SK-N-SH (cell line): Measurements from ENCODE around the gene AGBL4. TPM values are rescaled to one million over a fixed set of nuclear protein-coding genes. Genes with fewer than 3 reads are reported as not detected.

ENCODE experiments used
- CTCF ChIA-PET: fragments of 300-600, 350-600 bp; formaldehyde crosslinking; extraction: SDS; loops from one replicate; lab custom pipeline; 2021; lab: Yijun Ruan, JAX
- POLR2A ChIA-PET: fragments of 350-600 bp; sonication (Branson Sonifier 250); formaldehyde crosslinking; extraction: SDS; loops from one replicate; lab custom pipeline; 2020; ENCODE audit warnings: antibody characterized with exemption, inconsistent platforms; lab: Yijun Ruan, JAX
- DNase-seq: peaks from one replicate; pipeline ENCODE4 v3.0.0; 2012
- H2AFZ ChIP-seq: fragments of 200-600 bp; sonication (generic); 2 replicates; pipeline ENCODE4 v1.8.1; 2016; ENCODE audit warnings: antibody characterized with exemption, mild to moderate bottlenecking, low read depth
- H3F3A ChIP-seq: fragments of 200-600 bp; sonication (generic); replicated peaks from 2 replicates; pipeline ENCODE3; 2016; ENCODE audit warnings: antibody characterized with exemption, mild to moderate bottlenecking; ENCODE audit not compliant: insufficient read depth
- H3K27ac ChIP-seq, 2 experiments: fragments of 200-500 bp in 1 of 2; fragments of 200-600 bp in 1 of 2; sonication (Bioruptor generic) in 1 of 2; sonication (generic), shearing (Covaris generic) in 1 of 2; 2 replicates each; pipeline versions ENCODE4 v1.5.1 to v1.6.1; 2014 to 2016; ENCODE audit warnings: low read depth in 2 of 2, inconsistent platforms in 1 of 2, low read length in 1 of 2, mild to moderate bottlenecking in 1 of 2, mixed read lengths in 1 of 2
- H3K27me3 ChIP-seq: fragments of 200-600 bp; sonication (generic), shearing (Covaris generic); 2 replicates; pipeline ENCODE4 v1.6.1; 2016; ENCODE audit warnings: mixed run types; ENCODE audit not compliant: insufficient read depth
- H3K36me3 ChIP-seq, 2 experiments: fragments of 200-500 bp in 1 of 2; fragments of 200-600 bp in 1 of 2; sonication (Bioruptor generic) in 1 of 2; sonication (generic) in 1 of 2; replicated peaks in 1 of 2; 2 replicates each; pipeline versions ENCODE3 to v1.5.1; 2014 to 2016; ENCODE audit warnings: low read length in 1 of 2, mild to moderate bottlenecking in 1 of 2; ENCODE audit not compliant: insufficient read depth in 2 of 2, control insufficient read depth in 1 of 2
- H3K4me1 ChIP-seq, 2 experiments: fragments of 200-500 bp in 1 of 2; fragments of 200-600 bp in 1 of 2; sonication (Bioruptor generic) in 1 of 2; sonication (generic), shearing (Covaris generic) in 1 of 2; 2 replicates each; pipeline versions ENCODE4 v1.5.1 to v1.6.1; 2014 to 2016; ENCODE audit warnings: low read depth in 1 of 2, low read length in 1 of 2, mixed run types in 1 of 2; ENCODE audit not compliant: insufficient read depth in 2 of 2, control insufficient read depth in 1 of 2
- H3K4me2 ChIP-seq: fragments of 200-600 bp; sonication (generic), shearing (Covaris generic); 2 replicates; pipeline ENCODE4 v1.6.1; 2017; ENCODE audit warnings: mixed run types
- H3K4me3 ChIP-seq, 2 experiments: fragments of 200-500 bp in 1 of 2; fragments of 200-600 bp in 1 of 2; sonication (Bioruptor generic) in 1 of 2; sonication (generic), shearing (Covaris generic) in 1 of 2; 2 replicates each; pipeline versions ENCODE4 v1.5.1 to v1.8.1; 2014 to 2016; ENCODE audit warnings: low read depth in 2 of 2, inconsistent platforms in 1 of 2, low read length in 1 of 2, mild to moderate bottlenecking in 1 of 2, mixed read lengths in 1 of 2, moderate library complexity in 1 of 2
- H3K79me2 ChIP-seq: fragments of 200-600 bp; sonication (generic); 2 replicates; pipeline ENCODE4 v1.8.1; 2017; ENCODE audit warnings: mild to moderate bottlenecking; ENCODE audit not compliant: insufficient read depth
- H3K9ac ChIP-seq: fragments of 200-600 bp; sonication (generic); 2 replicates; pipeline ENCODE4 v1.6.1; 2017; ENCODE audit warnings: mixed run types
- H3K9me2 ChIP-seq: fragments of 200-600 bp; sonication (generic); 2 replicates; pipeline ENCODE4 v1.6.1; 2017; ENCODE audit warnings: mixed run types
- H3K9me3 ChIP-seq: fragments of 200-600 bp; sonication (generic); 2 replicates; pipeline ENCODE4 v1.6.1; 2017; ENCODE audit warnings: mixed run types, mild to moderate bottlenecking, moderate library complexity
- H4K20me1 ChIP-seq: fragments of 200-600 bp; sonication (generic); 2 replicates; pipeline ENCODE4 v1.6.1; 2017; ENCODE audit warnings: mild to moderate bottlenecking, mixed run types; ENCODE audit not compliant: insufficient read depth
- CHD2 ChIP-seq: fragments of 150-350 bp; IDR thresholded peaks from 2 replicates; pipeline ENCODE4 v1.6.1; 2018; ENCODE audit warnings: low read length; ENCODE audit not compliant: partially characterized antibody
- EZH2phosphoT487 ChIP-seq: fragments of 200-600 bp; sonication (generic); IDR thresholded peaks from 2 replicates; pipeline ENCODE4 v1.6.1; 2017; ENCODE audit warnings: low read depth, mixed run types, mild to moderate bottlenecking, antibody characterized with exemption, moderate library complexity, borderline replicate concordance
- FOSL2 ChIP-seq: IDR thresholded peaks from 2 replicates; pipeline ENCODE4 v1.4.0; 2012; ENCODE audit warnings: low read depth, mild to moderate bottlenecking, moderate library complexity, borderline replicate concordance
- FOXM1 ChIP-seq: IDR thresholded peaks from 2 replicates; pipeline ENCODE4 v1.4.0; 2012; ENCODE audit warnings: low read depth, mild to moderate bottlenecking
- GABPA ChIP-seq: IDR thresholded peaks from 2 replicates; pipeline ENCODE4 v1.4.0; 2012; ENCODE audit warnings: low read depth, mild to moderate bottlenecking
- GATA2 ChIP-seq: sonication (generic); formaldehyde crosslinking; IDR thresholded peaks from 2 replicates; pipeline ENCODE4 v1.5.0; 2020; ENCODE audit warnings: mild to moderate bottlenecking, missing genetic modification reagents
- MAX ChIP-seq: IDR thresholded peaks from 2 replicates; pipeline ENCODE4 v1.4.0; 2012; ENCODE audit warnings: low read depth
- MXI1 ChIP-seq: IDR thresholded peaks from 2 replicates; pipeline ENCODE4 v1.6.1; 2012; ENCODE audit warnings: mild to moderate bottlenecking, low read depth, low read length, improper control_type of control experiment
- NFIC ChIP-seq: IDR thresholded peaks from 2 replicates; pipeline ENCODE4 v1.4.0; 2012; ENCODE audit warnings: borderline replicate concordance
- NRF1 ChIP-seq: IDR thresholded peaks from 2 replicates; pipeline ENCODE4 v1.6.1; 2012; ENCODE audit warnings: low read depth, mild to moderate bottlenecking, low read length
- POLR2AphosphoS5 ChIP-seq: IDR thresholded peaks from 2 replicates; pipeline ENCODE4 v1.6.1; 2012; ENCODE audit warnings: low read depth, low read length
- SIN3A ChIP-seq: IDR thresholded peaks from 2 replicates; pipeline ENCODE4 v1.6.1; 2012; ENCODE audit warnings: low read depth, mild to moderate bottlenecking, low read length, moderate library complexity, borderline replicate concordance
- SMC3 ChIP-seq: IDR thresholded peaks from 2 replicates; pipeline ENCODE4 v1.6.1; 2012; ENCODE audit warnings: low read depth, low read length, improper control_type of control experiment
- TAF1 ChIP-seq: IDR thresholded peaks from 2 replicates; pipeline ENCODE4 v1.6.1; 2012; ENCODE audit warnings: low read depth, mild to moderate bottlenecking, low read length, moderate library complexity, borderline replicate concordance
- TCF12 ChIP-seq: IDR thresholded peaks from 2 replicates; pipeline ENCODE4 v1.4.0; 2012
- TEAD4 ChIP-seq: IDR thresholded peaks from 2 replicates; pipeline ENCODE4 v1.4.0; 2012; ENCODE audit warnings: mild to moderate bottlenecking, borderline replicate concordance; ENCODE audit not compliant: insufficient read depth
- WGBS: methylation state at CpG from one replicate; pipeline ENCODE4 v1.1.6; 2017; ENCODE audit warnings: low lambda C conversion rate; 5-methylcytosine and 5-hydroxymethylcytosine counted together
- polyA plus RNA-seq, 3 experiments: library from polyadenylated mRNA; depleted of rRNA; stranded (reverse); fragments of >200 nt; gene quantifications; 2 replicates each; pipeline ENCODE4 v1.2.3, GENCODE V29; 2012
- TF ChIP-seq, protein P1 (sequence below): IDR thresholded peaks from 2 replicates; pipeline ENCODE4 v1.6.1; 2012; ENCODE audit warnings: mild to moderate bottlenecking, low read depth, low read length, moderate library complexity
- TF ChIP-seq, protein P2 (sequence below): IDR thresholded peaks from 2 replicates; pipeline ENCODE4; 2012
- TF ChIP-seq, protein P3 (sequence below): IDR thresholded peaks from 2 replicates; pipeline ENCODE4 v1.4.0; 2012; ENCODE audit warnings: low read depth, borderline replicate concordance
- TF ChIP-seq, protein P4 (sequence below): IDR thresholded peaks from 2 replicates; pipeline ENCODE4 v1.4.0; 2012; ENCODE audit warnings: low read depth, borderline replicate concordance

AGBL4 gene
- polyA plus RNA-seq, 1 of the 3 experiments (the other 2 are of a cell fraction), result 0.07 TPM

GRCh38 chr1:48738356-48738755 lies 1285.4 kb downstream of the AGBL4 start:
- Histone ChIP-seq H3K9ac (no peak overlapping the region), H3K36me3 (peaks cover 3 to 64% of the 10 kb centered on the region in 2 experiments), H3K9me2 (no peaks in the 10 kb centered on the region), H3K27ac (no peak overlapping the region), H2AFZ (no peak overlapping the region), H3K4me2 (no peak overlapping the region), H3K79me2 (no peaks in the 10 kb centered on the region), H3K4me3 (peak overlapping the region in 1 of 2 experiments; percentile 31; a peak in 1 of 4 replicates), H3F3A (no peaks in the 10 kb centered on the region), H3K27me3 (no peaks in the 10 kb centered on the region), H3K9me3 (no peaks in the 10 kb centered on the region), H4K20me1 (no peaks in the 10 kb centered on the region), H3K4me1 (peaks cover 0 to 6% of the 10 kb centered on the region in 2 experiments; a peak in 1 of 4 replicates)
- 100% methylated on average over 1 of the region's 4 CpGs for WGBS
- TF ChIP-seq, protein P1, sequence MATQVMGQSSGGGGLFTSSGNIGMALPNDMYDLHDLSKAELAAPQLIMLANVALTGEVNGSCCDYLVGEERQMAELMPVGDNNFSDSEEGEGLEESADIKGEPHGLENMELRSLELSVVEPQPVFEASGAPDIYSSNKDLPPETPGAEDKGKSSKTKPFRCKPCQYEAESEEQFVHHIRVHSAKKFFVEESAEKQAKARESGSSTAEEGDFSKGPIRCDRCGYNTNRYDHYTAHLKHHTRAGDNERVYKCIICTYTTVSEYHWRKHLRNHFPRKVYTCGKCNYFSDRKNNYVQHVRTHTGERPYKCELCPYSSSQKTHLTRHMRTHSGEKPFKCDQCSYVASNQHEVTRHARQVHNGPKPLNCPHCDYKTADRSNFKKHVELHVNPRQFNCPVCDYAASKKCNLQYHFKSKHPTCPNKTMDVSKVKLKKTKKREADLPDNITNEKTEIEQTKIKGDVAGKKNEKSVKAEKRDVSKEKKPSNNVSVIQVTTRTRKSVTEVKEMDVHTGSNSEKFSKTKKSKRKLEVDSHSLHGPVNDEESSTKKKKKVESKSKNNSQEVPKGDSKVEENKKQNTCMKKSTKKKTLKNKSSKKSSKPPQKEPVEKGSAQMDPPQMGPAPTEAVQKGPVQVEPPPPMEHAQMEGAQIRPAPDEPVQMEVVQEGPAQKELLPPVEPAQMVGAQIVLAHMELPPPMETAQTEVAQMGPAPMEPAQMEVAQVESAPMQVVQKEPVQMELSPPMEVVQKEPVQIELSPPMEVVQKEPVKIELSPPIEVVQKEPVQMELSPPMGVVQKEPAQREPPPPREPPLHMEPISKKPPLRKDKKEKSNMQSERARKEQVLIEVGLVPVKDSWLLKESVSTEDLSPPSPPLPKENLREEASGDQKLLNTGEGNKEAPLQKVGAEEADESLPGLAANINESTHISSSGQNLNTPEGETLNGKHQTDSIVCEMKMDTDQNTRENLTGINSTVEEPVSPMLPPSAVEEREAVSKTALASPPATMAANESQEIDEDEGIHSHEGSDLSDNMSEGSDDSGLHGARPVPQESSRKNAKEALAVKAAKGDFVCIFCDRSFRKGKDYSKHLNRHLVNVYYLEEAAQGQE, result no peak
- TF ChIP-seq CHD2 (no peak), FOSL2 (no peak), FOXM1 (no peak), TCF12 (no peak), MXI1 (no peak), TAF1 (no peak), NRF1 (no peak), NFIC (no peak), POLR2AphosphoS5 (no peak), SIN3A (no peak), EZH2phosphoT487 (no peak), MAX (no peak), GATA2 (no peak), TEAD4 (no peak), SMC3 (no peak), GABPA (no peak)
- TF ChIP-seq, protein P2, sequence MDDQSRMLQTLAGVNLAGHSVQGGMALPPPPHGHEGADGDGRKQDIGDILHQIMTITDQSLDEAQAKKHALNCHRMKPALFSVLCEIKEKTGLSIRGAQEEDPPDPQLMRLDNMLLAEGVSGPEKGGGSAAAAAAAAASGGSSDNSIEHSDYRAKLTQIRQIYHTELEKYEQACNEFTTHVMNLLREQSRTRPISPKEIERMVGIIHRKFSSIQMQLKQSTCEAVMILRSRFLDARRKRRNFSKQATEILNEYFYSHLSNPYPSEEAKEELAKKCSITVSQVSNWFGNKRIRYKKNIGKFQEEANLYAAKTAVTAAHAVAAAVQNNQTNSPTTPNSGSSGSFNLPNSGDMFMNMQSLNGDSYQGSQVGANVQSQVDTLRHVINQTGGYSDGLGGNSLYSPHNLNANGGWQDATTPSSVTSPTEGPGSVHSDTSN, result no peak
- TF ChIP-seq, protein P3, sequence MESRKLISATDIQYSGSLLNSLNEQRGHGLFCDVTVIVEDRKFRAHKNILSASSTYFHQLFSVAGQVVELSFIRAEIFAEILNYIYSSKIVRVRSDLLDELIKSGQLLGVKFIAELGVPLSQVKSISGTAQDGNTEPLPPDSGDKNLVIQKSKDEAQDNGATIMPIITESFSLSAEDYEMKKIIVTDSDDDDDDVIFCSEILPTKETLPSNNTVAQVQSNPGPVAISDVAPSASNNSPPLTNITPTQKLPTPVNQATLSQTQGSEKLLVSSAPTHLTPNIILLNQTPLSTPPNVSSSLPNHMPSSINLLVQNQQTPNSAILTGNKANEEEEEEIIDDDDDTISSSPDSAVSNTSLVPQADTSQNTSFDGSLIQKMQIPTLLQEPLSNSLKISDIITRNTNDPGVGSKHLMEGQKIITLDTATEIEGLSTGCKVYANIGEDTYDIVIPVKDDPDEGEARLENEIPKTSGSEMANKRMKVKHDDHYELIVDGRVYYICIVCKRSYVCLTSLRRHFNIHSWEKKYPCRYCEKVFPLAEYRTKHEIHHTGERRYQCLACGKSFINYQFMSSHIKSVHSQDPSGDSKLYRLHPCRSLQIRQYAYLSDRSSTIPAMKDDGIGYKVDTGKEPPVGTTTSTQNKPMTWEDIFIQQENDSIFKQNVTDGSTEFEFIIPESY, result no peak
- TF ChIP-seq, protein P4, sequence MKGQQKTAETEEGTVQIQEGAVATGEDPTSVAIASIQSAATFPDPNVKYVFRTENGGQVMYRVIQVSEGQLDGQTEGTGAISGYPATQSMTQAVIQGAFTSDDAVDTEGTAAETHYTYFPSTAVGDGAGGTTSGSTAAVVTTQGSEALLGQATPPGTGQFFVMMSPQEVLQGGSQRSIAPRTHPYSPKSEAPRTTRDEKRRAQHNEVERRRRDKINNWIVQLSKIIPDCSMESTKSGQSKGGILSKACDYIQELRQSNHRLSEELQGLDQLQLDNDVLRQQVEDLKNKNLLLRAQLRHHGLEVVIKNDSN, result no peak
- no peak for DNase-seq
- ChIA-PET POLR2A (no interaction called here), CTCF (interaction anchor here (0.8 kb wide), 1 partner anchor 61 kb away, joined by 3 read pairs; no protein-coding TSS in a partner anchor)
